Rectal smooth muscle tissue (tissue), 1 donor: Measurements from ENCODE around the gene OR4F6.
"Not testable (repeated sequence)": the region's sequence is repeated elsewhere in the genome, so short reads cannot be mapped to it uniquely, and the experiment has no call there.

ENCODE experiments used
- H3K27ac ChIP-seq: one replicate; pipeline ENCODE4 v1.7.0; 2013; ENCODE audit warnings: low read depth, low read length, inconsistent platforms
- H3K27me3 ChIP-seq: one replicate; pipeline ENCODE4 v1.7.0; 2013; ENCODE audit warnings: low read length; ENCODE audit not compliant: control insufficient read depth, insufficient read depth
- H3K36me3 ChIP-seq: one replicate; pipeline ENCODE4 v1.7.0; 2013; ENCODE audit warnings: low read length; ENCODE audit not compliant: control insufficient read depth, insufficient read depth
- H3K4me1 ChIP-seq: one replicate; pipeline ENCODE4 v1.7.0; 2013; ENCODE audit warnings: low read length; ENCODE audit not compliant: control insufficient read depth, insufficient read depth
- H3K4me3 ChIP-seq: one replicate; pipeline ENCODE4 v1.7.0; 2013; ENCODE audit warnings: low read length
- H3K9ac ChIP-seq: one replicate; pipeline ENCODE4 v1.7.0; 2013; ENCODE audit warnings: low read length

Gene OR4F6

DNA sequence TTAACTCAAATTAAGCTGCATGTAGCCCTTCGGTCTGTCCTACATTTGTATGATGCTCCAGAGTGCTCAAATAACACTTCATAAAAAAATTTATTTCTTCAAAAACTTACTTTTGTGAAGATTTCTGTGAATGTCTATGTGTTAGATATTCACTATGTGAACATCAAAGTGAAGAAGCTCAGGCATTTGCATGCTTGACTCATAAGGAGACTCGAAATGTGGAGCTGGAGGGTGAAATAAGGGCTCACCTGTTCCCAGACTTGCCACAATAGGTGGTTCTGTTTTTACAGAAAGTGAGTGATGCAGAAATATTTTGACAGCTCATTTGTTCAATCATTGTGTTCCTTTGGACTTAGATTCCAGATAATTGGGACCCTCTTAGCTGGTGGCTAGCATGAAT is 16.9 kb upstream of the OR4F6 start:
- not testable (repeated sequence) for H3K27ac ChIP-seq

DNA sequence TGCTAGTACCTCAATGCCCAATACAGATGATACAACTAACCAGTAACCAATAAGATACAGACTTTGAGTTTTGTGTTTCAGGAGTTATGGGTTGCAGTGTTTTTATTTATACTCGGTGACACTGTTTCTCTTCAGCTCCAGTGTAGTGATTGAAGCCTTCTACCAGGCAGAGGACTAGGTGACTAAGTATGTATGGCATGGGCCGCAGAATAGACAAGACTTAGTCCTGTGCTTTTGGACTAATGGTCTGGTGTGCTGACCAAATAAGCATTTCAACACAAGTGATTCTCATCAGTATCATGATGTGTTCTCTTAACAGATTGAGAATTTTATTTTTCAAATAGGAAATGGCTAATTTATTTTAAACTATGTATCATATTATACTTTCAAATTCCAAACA is 15.3 kb upstream of the OR4F6 start:
- H3K27ac ChIP-seq, H3K4me1 ChIP-seq, H3K9ac ChIP-seq, H3K36me3 ChIP-seq, H3K4me3 ChIP-seq, H3K27me3 ChIP-seq: not testable (repeated sequence)

More for the DNA sequence above, 16.9 kb upstream of the OR4F6 start:
- not testable (repeated sequence) for H3K27me3 ChIP-seq, H3K4me3 ChIP-seq, H3K9ac ChIP-seq, H3K4me1 ChIP-seq, H3K36me3 ChIP-seq

DNA sequence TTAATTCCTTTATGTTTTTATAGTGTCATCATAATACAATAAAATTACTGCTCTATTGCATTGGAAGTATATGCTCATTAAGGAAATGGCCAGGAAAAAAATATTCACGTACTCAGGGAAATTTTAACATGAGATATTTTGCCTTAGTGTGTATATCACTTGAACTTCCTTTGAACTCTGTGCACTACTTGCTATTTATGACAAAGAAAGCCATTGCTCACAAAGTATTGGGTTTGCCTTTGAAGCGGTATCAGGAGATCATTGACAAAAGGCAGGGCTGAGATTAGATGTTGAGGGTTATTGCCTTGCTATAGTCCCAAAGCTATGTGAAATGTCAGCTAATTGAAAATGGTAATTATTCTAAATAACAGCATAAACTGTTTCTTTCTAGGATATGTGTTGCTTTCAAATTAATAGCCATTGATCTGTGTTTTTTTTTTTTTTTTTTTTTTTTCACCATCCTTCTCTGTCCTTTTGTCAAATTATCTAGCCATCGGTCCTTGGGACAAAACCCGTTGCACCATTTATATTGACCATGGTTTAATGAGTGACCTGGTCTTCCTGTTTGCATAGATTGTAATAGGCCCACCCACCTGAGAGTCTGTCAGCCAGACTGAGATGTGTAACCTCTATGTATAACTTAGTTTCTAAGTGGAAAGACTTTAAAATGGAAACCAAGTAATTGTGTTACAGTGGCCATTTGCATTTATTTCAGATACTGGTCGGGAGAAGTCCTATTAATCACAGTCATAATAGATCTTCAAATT is 14.6 kb upstream of the OR4F6 start:
- H3K4me3 ChIP-seq, H3K27ac ChIP-seq, H3K27me3 ChIP-seq, H3K36me3 ChIP-seq, H3K9ac ChIP-seq, H3K4me1 ChIP-seq: not testable (repeated sequence)

DNA sequence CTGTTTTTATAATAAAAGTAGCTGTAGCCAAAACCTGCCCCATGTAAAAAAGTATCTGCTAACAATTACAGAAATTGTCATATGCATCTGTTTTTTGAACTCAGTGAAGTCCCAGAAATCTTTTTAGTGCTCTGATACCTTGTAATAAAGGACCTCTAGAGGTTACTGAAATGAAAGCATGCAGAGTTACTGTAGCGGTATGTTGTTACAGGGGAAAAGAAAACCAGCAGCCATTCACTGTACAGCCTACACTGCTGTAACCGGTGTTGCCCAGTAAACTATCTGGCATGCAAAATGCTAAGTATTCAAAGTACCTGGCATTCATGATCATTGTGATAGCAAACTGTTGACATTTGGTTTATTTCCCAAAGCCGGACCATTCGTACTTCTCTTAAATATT is 12.6 kb upstream of the OR4F6 start:
- not testable (repeated sequence) for H3K36me3 ChIP-seq, H3K9ac ChIP-seq, H3K4me1 ChIP-seq, H3K27ac ChIP-seq, H3K27me3 ChIP-seq, H3K4me3 ChIP-seq

DNA sequence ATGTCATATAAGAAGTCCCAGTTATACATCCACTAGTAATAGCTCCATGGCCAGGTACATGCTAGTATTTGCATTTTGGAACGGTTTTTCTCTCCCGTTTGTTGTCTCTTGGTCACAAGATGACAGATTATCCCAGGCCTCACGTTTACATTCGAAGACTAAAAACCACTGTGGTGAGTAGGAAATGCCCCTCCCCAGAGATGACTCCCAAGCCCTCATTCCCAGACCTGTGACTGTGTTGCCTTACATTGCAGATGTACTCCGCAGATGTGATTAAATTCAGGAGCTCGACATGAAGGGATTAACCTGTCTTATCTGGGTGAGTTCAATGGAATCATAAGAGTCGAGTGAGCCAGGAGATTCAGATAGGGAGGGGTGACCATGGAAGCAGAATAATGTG is 9.3 kb upstream of the OR4F6 start:
- not testable (repeated sequence) for H3K36me3 ChIP-seq, H3K9ac ChIP-seq, H3K4me1 ChIP-seq, H3K27me3 ChIP-seq, H3K27ac ChIP-seq, H3K4me3 ChIP-seq

DNA sequence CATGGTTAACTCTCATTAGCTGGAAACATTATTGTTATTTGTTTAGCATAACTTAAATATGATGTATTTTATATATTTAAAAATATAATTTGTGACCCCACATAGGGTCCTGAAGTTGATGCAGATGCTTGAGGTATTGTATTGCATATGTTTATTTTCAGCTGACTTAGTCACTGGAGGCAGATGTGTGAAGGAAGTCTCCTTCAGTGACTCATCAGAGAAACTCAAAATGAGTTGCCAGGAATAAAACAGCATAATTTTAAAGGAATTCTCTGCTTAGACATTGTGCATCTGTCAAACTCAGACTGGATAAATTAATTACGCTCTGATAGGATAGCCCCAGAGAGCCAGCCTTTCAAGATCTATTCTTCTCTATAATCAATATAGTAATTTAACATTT is 7.9 kb upstream of the OR4F6 start:
- Histone ChIP-seq H3K36me3 (no peaks in the 10 kb centered on the region), H3K4me3 (no peak overlapping the region), H3K27me3 (no peaks in the 10 kb centered on the region), H3K27ac (no peak overlapping the region), H3K9ac (no peak overlapping the region), H3K4me1 (no peaks in the 10 kb centered on the region)

DNA sequence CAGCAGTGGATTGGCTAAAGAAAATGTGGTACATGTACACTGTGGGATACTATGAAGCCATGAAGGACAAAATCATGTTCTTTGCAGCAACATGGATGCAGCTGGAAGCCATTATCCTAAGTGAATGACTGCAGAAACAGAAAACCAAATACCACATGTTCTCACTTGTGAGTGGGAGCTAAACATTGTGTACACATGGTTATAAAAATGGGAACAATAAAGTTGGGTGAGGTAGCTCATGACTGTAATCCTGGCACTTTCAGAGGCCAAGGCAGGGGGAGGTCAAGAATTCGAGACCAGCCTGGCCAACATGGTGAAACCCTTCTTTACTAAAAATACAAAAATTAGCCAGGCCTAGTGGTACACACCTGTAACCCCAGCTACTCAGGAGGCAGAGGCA is 3.6 kb upstream of the OR4F6 start:
- Histone ChIP-seq H3K27me3 (no peaks in the 10 kb centered on the region), H3K36me3 (no peaks in the 10 kb centered on the region), H3K9ac (no peak overlapping the region), H3K4me1 (peaks cover 6% of the 10 kb centered on the region), H3K4me3 (no peak overlapping the region), H3K27ac (no peak overlapping the region)

DNA sequence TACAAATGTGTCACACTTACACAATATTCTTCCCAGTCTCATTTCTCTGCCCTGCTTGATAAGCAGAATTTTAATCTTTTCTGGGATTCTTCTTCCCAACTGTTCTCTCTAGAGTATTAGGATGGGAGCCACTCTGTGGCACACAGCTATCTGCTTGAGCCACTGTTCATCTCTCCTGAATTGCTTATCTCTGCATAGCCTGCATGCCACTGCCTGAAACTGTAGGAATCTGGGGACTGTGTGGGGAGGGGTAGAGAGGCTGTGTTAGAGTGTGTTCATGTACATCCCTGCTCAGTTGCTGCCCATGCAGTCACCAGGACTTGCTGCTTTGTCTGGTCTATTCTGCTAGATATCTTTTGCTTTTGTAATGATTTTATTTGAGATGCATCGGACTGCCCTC is 2.3 kb upstream of the OR4F6 start:
- Histone ChIP-seq H3K9ac (no peak overlapping the region), H3K27ac (no peak overlapping the region), H3K27me3 (no peaks in the 10 kb centered on the region), H3K36me3 (no peaks in the 10 kb centered on the region), H3K4me1 (peaks cover 6% of the 10 kb centered on the region), H3K4me3 (no peak overlapping the region)

DNA sequence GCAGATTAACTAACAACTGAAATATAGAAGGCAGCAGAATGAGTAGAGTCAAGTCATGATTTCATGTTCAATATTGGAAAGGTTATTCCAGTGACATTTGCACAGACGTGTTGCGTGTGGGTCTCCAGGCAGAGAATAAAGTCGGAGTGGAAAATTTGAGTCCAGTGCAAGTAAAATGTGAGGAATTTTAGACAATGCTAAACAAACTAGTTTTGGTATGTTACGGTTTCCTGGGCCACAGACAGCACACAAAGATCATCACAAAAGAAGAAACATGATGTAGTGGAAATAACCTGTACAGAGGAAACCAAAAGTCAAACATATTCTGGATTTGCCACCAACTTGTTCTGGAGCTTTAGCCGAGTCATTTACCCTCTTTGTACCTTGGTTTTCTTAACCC is 367 bp downstream of the OR4F6 start:
- Histone ChIP-seq H3K27me3 (no peaks in the 10 kb centered on the region), H3K27ac (no peak overlapping the region), H3K4me3 (no peak overlapping the region), H3K9ac (no peak overlapping the region), H3K36me3 (no peaks in the 10 kb centered on the region), H3K4me1 (peaks cover 6% of the 10 kb centered on the region)

DNA sequence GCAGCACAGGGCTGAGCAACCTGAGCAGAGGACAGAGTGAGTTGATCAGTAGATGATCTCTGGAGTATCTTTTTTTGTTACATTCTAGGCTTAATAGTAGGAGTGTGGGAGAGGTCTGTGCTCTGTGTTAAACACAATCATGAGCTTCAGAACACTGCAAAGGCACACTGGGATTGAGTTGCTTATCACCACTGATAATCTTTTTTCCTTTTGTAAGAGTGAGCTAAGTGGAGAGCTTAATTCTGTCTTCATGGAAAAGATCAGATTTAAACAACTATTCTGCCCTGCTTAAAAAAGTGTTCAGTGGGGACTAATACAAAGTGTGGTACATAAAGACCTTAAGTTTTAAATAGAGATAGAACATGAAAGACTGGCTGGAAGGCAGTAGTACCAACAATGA is 1.1 kb downstream of the OR4F6 start:
- peaks cover 6% of the 10 kb centered on the region for H3K4me1 ChIP-seq
- H3K36me3 ChIP-seq = no peaks in the 10 kb centered on the region
- H3K27ac ChIP-seq = no peak overlapping the region
- H3K27me3 ChIP-seq = no peaks in the 10 kb centered on the region
- H3K4me3 ChIP-seq = no peak overlapping the region
- no peak overlapping the region for H3K9ac ChIP-seq

DNA sequence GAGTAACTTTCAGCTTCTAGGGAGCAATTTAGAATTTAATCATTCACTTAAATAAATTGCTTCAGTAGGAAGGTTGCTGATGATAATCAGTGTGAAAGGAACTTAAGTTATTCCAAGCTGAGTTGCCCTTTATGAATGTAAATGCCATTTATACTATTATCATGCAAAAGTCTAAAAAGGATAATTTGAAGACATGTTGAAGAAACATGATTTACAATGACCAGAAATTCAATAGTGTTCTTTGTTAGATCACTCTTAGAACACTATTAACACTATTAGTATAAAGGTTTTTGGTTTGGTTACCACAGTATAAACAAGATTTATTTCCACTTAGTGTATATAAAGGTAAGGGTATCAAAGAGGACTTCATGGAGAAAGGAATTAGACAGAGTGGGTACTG is 1.6 kb downstream of the OR4F6 start:
- H3K36me3 ChIP-seq = no peaks in the 10 kb centered on the region
- no peak overlapping the region for H3K9ac ChIP-seq
- H3K27me3 ChIP-seq = no peaks in the 10 kb centered on the region
- H3K4me1 ChIP-seq = peaks cover 6% of the 10 kb centered on the region
- no peak overlapping the region for H3K27ac ChIP-seq
- no peak overlapping the region for H3K4me3 ChIP-seq

DNA sequence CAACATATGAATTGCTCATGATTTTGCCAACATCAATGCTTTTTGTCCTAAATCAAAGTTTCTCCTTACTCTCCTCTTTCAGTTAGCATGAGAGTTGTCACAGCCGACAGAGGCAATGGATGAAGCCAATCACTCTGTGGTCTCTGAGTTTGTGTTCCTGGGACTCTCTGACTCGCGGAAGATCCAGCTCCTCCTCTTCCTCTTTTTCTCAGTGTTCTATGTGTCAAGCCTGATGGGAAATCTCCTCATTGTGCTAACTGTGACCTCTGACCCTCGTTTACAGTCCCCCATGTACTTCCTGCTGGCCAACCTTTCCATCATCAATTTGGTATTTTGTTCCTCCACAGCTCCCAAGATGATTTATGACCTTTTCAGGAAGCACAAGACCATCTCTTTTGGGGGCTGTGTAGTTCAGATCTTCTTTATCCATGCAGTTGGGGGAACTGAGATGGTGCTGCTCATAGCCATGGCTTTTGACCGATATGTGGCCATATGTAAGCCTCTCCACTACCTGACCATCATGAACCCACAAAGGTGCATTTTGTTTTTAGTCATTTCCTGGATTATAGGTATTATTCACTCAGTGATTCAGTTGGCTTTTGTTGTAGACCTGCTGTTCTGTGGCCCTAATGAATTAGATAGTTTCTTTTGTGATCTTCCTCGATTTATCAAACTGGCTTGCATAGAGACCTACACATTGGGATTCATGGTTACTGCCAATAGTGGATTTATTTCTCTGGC is 2.5 kb downstream of the OR4F6 start:
- Histone ChIP-seq H3K9ac (no peak overlapping the region), H3K27ac (no peak overlapping the region), H3K36me3 (no peaks in the 10 kb centered on the region), H3K4me3 (no peak overlapping the region), H3K27me3 (no peaks in the 10 kb centered on the region), H3K4me1 (peaks cover 6% of the 10 kb centered on the region)

DNA sequence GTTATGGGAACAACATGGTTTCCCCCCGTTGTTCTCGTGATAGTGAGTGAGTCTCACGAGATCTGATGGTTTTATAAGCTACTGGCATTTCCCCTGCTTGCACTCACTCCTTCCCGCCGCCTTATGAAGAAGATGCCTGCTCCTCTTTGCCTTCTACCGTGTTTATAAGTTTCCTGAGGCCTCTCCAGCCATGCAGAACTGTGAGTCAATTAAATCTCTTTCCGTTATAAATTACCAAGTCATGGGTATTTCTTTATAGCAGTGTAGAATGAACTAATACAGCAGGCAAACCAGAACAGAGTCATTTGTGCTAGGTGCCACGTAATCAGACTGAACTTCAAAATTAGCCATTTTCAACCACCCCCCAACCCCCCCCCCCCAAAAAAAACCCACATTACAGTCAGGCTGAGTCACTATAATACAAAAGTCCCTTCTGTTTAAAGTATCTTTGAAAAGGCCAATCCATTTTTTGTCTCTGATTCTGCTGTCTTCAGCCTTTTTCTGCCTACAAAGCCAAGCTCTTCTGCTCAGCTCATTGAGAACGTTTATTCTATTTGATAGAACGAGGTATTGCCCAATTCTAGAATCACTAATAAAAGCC is 4.1 kb downstream of the OR4F6 start:
- Histone ChIP-seq H3K27ac (no peak overlapping the region), H3K36me3 (no peaks in the 10 kb centered on the region), H3K27me3 (no peaks in the 10 kb centered on the region), H3K4me1 (peaks cover 6% of the 10 kb centered on the region), H3K9ac (no peak overlapping the region), H3K4me3 (no peak overlapping the region)
